ENCODE data around the gene FASTKD3.
"Not testable (repeated sequence)": the region's sequence is repeated elsewhere in the genome, so short reads cannot be mapped to it uniquely, and the experiment has no call there.

The FASTKD3 gene

GRCh38 chr5:7868773-7869473 is at the start of gene FASTKD3, which contains the start of gene MTRR:
Gene FASTKD3, minus strand, starts transcription at chr5:7869031. Its CDS starts 948 bp downstream, at chr5:7868083.
Gene MTRR, plus strand, starts transcription at chr5:7869148. Its CDS starts 1,647 bp downstream, at chr5:7870795.
- peak; percentile 96 for DNase-seq

- no peak for DNase-seq
These were observed 48.6 kb upstream of the FASTKD3 start for GRCh38 chr5:7917130-7918123.

- no peak for DNase-seq
These were observed 47.5 kb upstream of the FASTKD3 start for GRCh38 chr5:7916171-7916804.

- DNase-seq: not testable (repeated sequence)
These were observed 42.6 kb upstream of the FASTKD3 start for GRCh38 chr5:7911429-7911771.

- peak; percentile 8 for DNase-seq
These were observed 42.1 kb upstream of the FASTKD3 start for GRCh38 chr5:7910738-7911428.

GRCh38 chr5:7908317-7908716 is 39.5 kb upstream of the FASTKD3 start:
- DNase-seq: no peak

- DNase-seq: no peak
These were observed 38.8 kb upstream of the FASTKD3 start for GRCh38 chr5:7907612-7908011.

GRCh38 chr5:7904170-7904569 is 35.3 kb upstream of the FASTKD3 start:
- no peak for DNase-seq

- no peak for DNase-seq
These were observed 34.1 kb upstream of the FASTKD3 start for GRCh38 chr5:7902666-7903625.

GRCh38 chr5:7902201-7902600 is 33.4 kb upstream of the FASTKD3 start:
- no peak for DNase-seq

GRCh38 chr5:7897014-7897600 is 28.3 kb upstream of the FASTKD3 start:
- DNase-seq: peak; percentile 23

- DNase-seq: no peak
These were observed 26.0 kb upstream of the FASTKD3 start for GRCh38 chr5:7894860-7895259.

GRCh38 chr5:7894439-7894838 is 25.6 kb upstream of the FASTKD3 start:
- DNase-seq: no peak

GRCh38 chr5:7888901-7889300 is 20.1 kb upstream of the FASTKD3 start:
- DNase-seq: no peak

GRCh38 chr5:7886849-7887475 is 18.1 kb upstream of the FASTKD3 start:
- peak; percentile 49 for DNase-seq

- no peak for DNase-seq
These were observed 15.8 kb upstream of the FASTKD3 start for GRCh38 chr5:7884491-7885267.

- DNase-seq: no peak
These were observed 14.1 kb upstream of the FASTKD3 start for GRCh38 chr5:7882926-7883325.

- DNase-seq: no peak
These were observed 13.0 kb upstream of the FASTKD3 start for GRCh38 chr5:7881816-7882215.

- no peak for DNase-seq
These were observed 12.3 kb upstream of the FASTKD3 start for GRCh38 chr5:7881091-7881490.

GRCh38 chr5:7878381-7878873 is 9.6 kb upstream of the FASTKD3 start:
- DNase-seq: no peak

Data from NCI-H2171 (cell line).